Measurements from ENCODE around the gene TAGAP.

- TF ChIP-seq SP2 (IDR thresholded peaks at IDR 0.05; ENCODE audit: low read length) (no peak), YY1 (IDR thresholded peaks at IDR 0.05; ENCODE audit: low read depth, low read length) (no peak)
Measured at GRCh38 chr6:159014406-159014805, 30.4 kb downstream of the TAGAP start.
